Neutrophil (primary cell): ENCODE results near the gene RPS5.
"Not testable (repeated sequence)": the region's sequence is repeated elsewhere in the genome, so short reads cannot be mapped to it uniquely, and the experiment has no call there.

ENCODE experiments used
- H3K27ac ChIP-seq: fragments of 200-600 bp; sonication (generic); 2 replicates; pipeline ENCODE4 v1.5.1; 2016; ENCODE audit warnings: mild to moderate bottlenecking, moderate library complexity
- H3K27me3 ChIP-seq: fragments of 200-600 bp; sonication (generic); 2 replicates; pipeline ENCODE4 v1.6.0; 2016; ENCODE audit warnings: mild to moderate bottlenecking
- H3K36me3 ChIP-seq: fragments of 200-600 bp; sonication (generic); 2 replicates; pipeline ENCODE4 v1.5.1; 2017
- H3K4me1 ChIP-seq, 2 experiments: fragments of 200-600 bp in 1 of 2; sonication (generic) in 1 of 2; 1 replicate in 1 of 2; 2 replicates in 1 of 2; pipeline versions ENCODE4 v1.5.1 to v1.6.1; 2013 to 2016; ENCODE audit warnings: low read depth in 1 of 2, low read length in 1 of 2, mild to moderate bottlenecking in 1 of 2, moderate library complexity in 1 of 2; ENCODE audit not compliant: control insufficient read depth in 1 of 2, insufficient read depth in 1 of 2
- H3K4me3 ChIP-seq, 2 experiments: fragments of 200-600 bp in 1 of 2; sonication (generic) in 1 of 2; 1 replicate in 1 of 2; 2 replicates in 1 of 2; pipeline ENCODE4 v1.5.1; 2013 to 2016; ENCODE audit warnings: low read depth in 1 of 2, low read length in 1 of 2, mild to moderate bottlenecking in 1 of 2, moderate library complexity in 1 of 2
- H3K9me3 ChIP-seq: fragments of 200-600 bp; sonication (generic); 2 replicates; pipeline ENCODE4 v1.5.1; 2016
- TF ChIP-seq, protein P1 (sequence below): fragments of 200-600 bp; sonication (generic); IDR thresholded peaks from 2 replicates; pipeline ENCODE4 v1.5.1; 2016; ENCODE audit warnings: antibody characterized with exemption

Gene RPS5

DNA sequence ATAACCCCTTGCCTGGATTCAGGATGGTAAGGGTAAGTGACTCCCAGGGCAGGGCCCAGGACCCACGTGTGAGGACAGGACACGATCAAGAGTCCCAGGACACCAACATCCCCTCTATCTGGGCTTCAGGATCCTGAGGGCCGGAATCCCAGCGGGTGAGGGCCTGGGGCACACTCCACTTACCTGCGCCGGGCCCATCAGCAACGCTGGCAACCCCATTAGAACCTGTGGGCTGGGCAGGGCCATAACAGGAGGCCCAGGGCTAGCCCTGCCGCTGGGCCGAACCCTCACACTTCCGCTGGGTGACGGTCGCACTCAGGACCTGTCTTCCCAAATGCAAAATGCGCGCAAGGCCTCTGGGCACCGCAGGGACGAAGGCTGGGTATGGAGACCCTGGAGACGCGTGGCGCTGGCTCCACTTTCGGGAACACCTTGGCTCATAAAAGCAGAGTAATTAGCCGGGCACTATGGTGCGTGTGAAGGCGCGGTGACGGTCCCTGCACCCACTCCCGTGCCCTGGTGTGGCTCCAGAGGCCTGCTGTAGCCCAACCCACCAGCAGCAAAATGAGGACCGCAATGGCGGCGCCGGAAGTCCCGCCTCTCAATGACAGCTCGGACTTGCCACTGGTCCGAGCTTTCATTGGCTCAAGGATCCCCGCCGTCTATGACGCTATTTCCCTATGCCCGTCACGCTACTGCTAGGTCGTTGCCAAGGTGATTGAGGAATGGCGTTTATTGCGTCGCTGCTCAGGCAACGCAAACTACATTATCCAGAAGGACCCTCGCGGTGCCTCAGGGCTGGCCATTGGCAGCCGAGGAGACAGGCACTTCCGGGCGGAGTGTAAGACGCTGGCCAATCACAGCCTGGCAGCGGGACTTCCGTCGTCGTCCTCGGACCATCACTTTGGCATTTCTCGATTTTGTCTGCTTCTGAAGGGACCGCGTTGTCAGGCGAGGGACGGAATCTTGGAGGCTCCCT, 52.8 kb downstream of the RPS5 start, which contains the start of gene ZNF132:
Gene ZNF132, minus strand, starts transcription at position 578 of the 979 bp plus-strand sequence. Its CDS starts 332 bp downstream, at position 246.
- Histone ChIP-seq H3K9me3 (peaks cover 36% of the 10 kb centered on the region), H3K27me3 (peaks cover 7% of the 10 kb centered on the region), H3K4me3 (peak within 1 kb of the TSS; percentile 65 to 87), H3K27ac (peak within 1 kb of the TSS; percentile 73), H3K36me3 (no peaks in the 10 kb centered on the region), H3K4me1 (peaks cover 13 to 15% of the 10 kb centered on the region in 2 experiments)
- TF ChIP-seq, protein P1, sequence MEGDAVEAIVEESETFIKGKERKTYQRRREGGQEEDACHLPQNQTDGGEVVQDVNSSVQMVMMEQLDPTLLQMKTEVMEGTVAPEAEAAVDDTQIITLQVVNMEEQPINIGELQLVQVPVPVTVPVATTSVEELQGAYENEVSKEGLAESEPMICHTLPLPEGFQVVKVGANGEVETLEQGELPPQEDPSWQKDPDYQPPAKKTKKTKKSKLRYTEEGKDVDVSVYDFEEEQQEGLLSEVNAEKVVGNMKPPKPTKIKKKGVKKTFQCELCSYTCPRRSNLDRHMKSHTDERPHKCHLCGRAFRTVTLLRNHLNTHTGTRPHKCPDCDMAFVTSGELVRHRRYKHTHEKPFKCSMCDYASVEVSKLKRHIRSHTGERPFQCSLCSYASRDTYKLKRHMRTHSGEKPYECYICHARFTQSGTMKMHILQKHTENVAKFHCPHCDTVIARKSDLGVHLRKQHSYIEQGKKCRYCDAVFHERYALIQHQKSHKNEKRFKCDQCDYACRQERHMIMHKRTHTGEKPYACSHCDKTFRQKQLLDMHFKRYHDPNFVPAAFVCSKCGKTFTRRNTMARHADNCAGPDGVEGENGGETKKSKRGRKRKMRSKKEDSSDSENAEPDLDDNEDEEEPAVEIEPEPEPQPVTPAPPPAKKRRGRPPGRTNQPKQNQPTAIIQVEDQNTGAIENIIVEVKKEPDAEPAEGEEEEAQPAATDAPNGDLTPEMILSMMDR = no peak

DNA sequence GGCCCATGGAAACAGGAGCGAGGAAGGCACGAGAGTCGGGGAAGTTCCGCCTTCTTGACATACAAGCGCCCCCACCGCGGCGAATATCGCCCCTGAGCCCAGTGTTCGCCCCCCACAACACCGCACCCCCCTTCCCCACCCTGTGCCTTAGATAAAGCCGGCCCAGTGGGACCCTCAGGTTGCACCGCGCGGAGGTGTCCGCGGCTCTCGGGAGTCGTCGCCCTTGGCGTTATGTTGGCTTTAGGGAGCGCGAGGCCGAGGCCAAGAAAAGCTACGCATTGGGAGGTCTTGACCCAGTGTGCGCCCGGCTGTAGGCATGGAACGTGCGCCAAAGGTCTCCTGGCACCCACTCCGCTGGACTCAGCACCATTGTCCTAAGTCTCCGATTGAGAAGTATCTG, 53.5 kb downstream of the RPS5 start:
- Histone ChIP-seq H3K27me3 (peaks cover 14% of the 10 kb centered on the region), H3K9me3 (peaks cover 29% of the 10 kb centered on the region), H3K36me3 (no peaks in the 10 kb centered on the region), H3K27ac (peak overlapping the region; percentile 73), H3K4me1 (peaks cover 13 to 15% of the 10 kb centered on the region in 2 experiments), H3K4me3 (peak overlapping the region; percentile 65 to 87)
- TF ChIP-seq, protein P1 = no peak

DNA sequence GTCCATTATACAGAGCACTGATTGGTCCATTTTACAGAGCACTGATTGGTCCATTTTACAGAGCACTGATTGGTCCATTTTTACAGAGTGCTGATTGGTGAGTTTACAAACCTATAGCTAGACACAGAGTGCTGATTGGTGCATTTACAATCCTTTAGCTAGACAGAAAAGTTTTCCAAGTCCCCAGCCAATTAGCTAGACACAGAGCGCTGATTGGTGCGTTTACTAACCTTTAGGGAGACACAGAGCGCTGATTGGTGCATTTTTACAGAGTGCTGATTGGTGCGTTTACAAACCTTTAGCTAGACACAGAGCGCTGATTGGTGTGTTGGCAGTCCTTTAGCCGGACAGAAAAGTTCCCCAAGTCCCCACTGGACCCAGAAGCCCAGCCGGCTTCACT, 55.9 kb downstream of the RPS5 start:
- not testable (repeated sequence) for H3K36me3 ChIP-seq, H3K4me3 ChIP-seq, H3K27ac ChIP-seq
- Histone ChIP-seq H3K9me3 (peaks cover 21% of the 10 kb centered on the region), H3K4me1 (peaks cover 13 to 15% of the 10 kb centered on the region in 2 experiments), H3K27me3 (peaks cover 29% of the 10 kb centered on the region)
